ENCODE results near the gene KCNN4. TPM values are rescaled to one million over a fixed set of nuclear protein-coding genes. Genes with fewer than 3 reads are reported as not detected.
A peak's percentile ranks its signal among the peaks of the same experiment; 100 is the strongest.
"Not testable (repeated sequence)": the region's sequence is repeated elsewhere in the genome, so short reads cannot be mapped to it uniquely, and the experiment has no call there.

KCNN4 gene
- total RNA-seq, 6 experiments from 2014 or later: 0.18 to 1.4 (median 0.27) TPM; not detected in 1

- Histone ChIP-seq H3K9me3 (no peaks in the 10 kb centered on the region), H3K27ac (no peak overlapping the region), H3K4me3 (no peak overlapping the region), H3K4me1 (peaks cover 0 to 9% (median 0%) of the 10 kb centered on the region in 4 donors), H3K36me3 (no peaks in the 10 kb centered on the region), H3K27me3 (no peaks in the 10 kb centered on the region)
- no peak for TF ChIP-seq CTCF (IDR thresholded peaks at IDR 0.05)
- no peak for TF ChIP-seq POLR2A (IDR thresholded peaks at IDR 0.05)
- WGBS (ENCODE audit: insufficient coverage, low coverage, low lambda C conversion rate, missing lambda C conversion rate): 8% methylated on average over 2 of the region's 4 CpGs
- DNase-seq (no peak), ATAC-seq (peak in 2 of 4 donors; percentile 13 to 19)
- intact Hi-C loops (cut with DNase I): no loop called here
These were observed 3.5 kb downstream of the KCNN4 start for GRCh38 chr19:43777163-43777695.

GRCh38 chr19:43776286-43776685, 4.5 kb downstream of the KCNN4 start:
- Histone ChIP-seq H3K27me3 (no peaks in the 10 kb centered on the region), H3K27ac (no peak overlapping the region), H3K9me3 (no peaks in the 10 kb centered on the region), H3K4me3 (no peak overlapping the region), H3K36me3 (no peaks in the 10 kb centered on the region), H3K4me1 (peaks cover 0 to 9% (median 0%) of the 10 kb centered on the region in 4 donors)
- ATAC-seq (no peak), DNase-seq (no peak)
- intact Hi-C loops (cut with DNase I): no loop called here
- WGBS (ENCODE audit: insufficient coverage, low coverage, low lambda C conversion rate, missing lambda C conversion rate): 49% methylated on average over 5 of the region's 11 CpGs
- TF ChIP-seq CTCF (IDR thresholded peaks at IDR 0.05) (no peak), POLR2A (IDR thresholded peaks at IDR 0.05) (no peak)

GRCh38 chr19:43775299-43775890, 5.4 kb downstream of the KCNN4 start:
- 88% methylated on average over 5 of the region's 7 CpGs for WGBS (ENCODE audit: insufficient coverage, low coverage, low lambda C conversion rate, missing lambda C conversion rate)
- DNase-seq (no peak), ATAC-seq (no peak)
- Histone ChIP-seq H3K27me3 (no peaks in the 10 kb centered on the region), H3K27ac (no peak overlapping the region), H3K9me3 (no peaks in the 10 kb centered on the region), H3K4me3 (no peak overlapping the region), H3K36me3 (no peaks in the 10 kb centered on the region), H3K4me1 (peaks cover 0 to 9% (median 0%) of the 10 kb centered on the region in 4 donors)
- intact Hi-C loops (cut with DNase I): no loop called here
- TF ChIP-seq CTCF (IDR thresholded peaks at IDR 0.05) (no peak), POLR2A (IDR thresholded peaks at IDR 0.05) (no peak)

GRCh38 chr19:43774940-43775258, 5.9 kb downstream of the KCNN4 start:
- H3K4me1 ChIP-seq; H3K36me3 ChIP-seq; intact Hi-C loops (cut with DNase I); H3K27me3 ChIP-seq; H3K4me3 ChIP-seq; DNase-seq; H3K9me3 ChIP-seq; H3K27ac ChIP-seq; ATAC-seq: not testable (repeated sequence)
- WGBS (ENCODE audit: insufficient coverage, low coverage, low lambda C conversion rate, missing lambda C conversion rate): 90% methylated on average over 11 of the region's 11 CpGs

- intact Hi-C loops (cut with DNase I): no loop called here
- no peaks in the 10 kb centered on the region for H3K36me3 ChIP-seq
- TF ChIP-seq CTCF (IDR thresholded peaks at IDR 0.05): peak; percentile 40 to 51 (median 48)
- TF ChIP-seq POLR2A (IDR thresholded peaks at IDR 0.05): no peak
- no peaks in the 10 kb centered on the region for H3K27me3 ChIP-seq
- peaks cover 0 to 9% (median 0%) of the 10 kb centered on the region in 4 donors for H3K4me1 ChIP-seq
- H3K27ac ChIP-seq: no peak overlapping the region
- H3K4me3 ChIP-seq: peak overlapping the region in 2 of 3 donors; percentile 7 to 22
- no peaks in the 10 kb centered on the region for H3K9me3 ChIP-seq
- ATAC-seq (peak; percentile 80 to 89 (median 87)), DNase-seq (peak; percentile 67 to 73 (median 70))
- WGBS (ENCODE audit: insufficient coverage, low coverage, low lambda C conversion rate, missing lambda C conversion rate): 21% methylated on average over 5 of the region's 63 CpGs
These were observed 6.5 kb downstream of the KCNN4 start for GRCh38 chr19:43774103-43774939.
